ENCODE results near the gene LRP2. TPM values are rescaled to one million over a fixed set of nuclear protein-coding genes. Genes with fewer than 3 reads are reported as not detected.
A peak's percentile ranks its signal among the peaks of the same experiment; 100 is the strongest.

LRP2 gene
- total and polyA plus RNA-seq, 10 of the 15 experiments (the other 5 are each of a cell fraction or from before 2014, with no cell fraction given), result 0.01 to 0.19 (median 0.06) TPM; not detected in 5

GRCh38 chr2:169131587-169132512 is 230.5 kb downstream of the LRP2 start:
- BruUV-seq (replicated peaks), result no TSS peak
- H3K27ac ChIP-seq (ENCODE audit: control insufficient read depth, insufficient read depth), result no peak overlapping the region
- H3K27me3 ChIP-seq (replicated peaks in 1 of 2; ENCODE audit: control insufficient read depth in 2 of 2, insufficient read depth in 2 of 2, low read length in 1 of 2), result peaks cover 0 to 2% of the 10 kb centered on the region in 2 experiments; a peak in 1 of 4 replicates
- no peaks in the 10 kb centered on the region for H3K9me3 ChIP-seq (replicated peaks; ENCODE audit: control insufficient read depth, insufficient read depth, low read length)
- H2AFZ ChIP-seq (ENCODE audit: control insufficient read depth, low read depth, low read length), result no peak overlapping the region
- SMC1A ChIA-PET (ENCODE audit: uncharacterized antibody, unreplicated experiment), result interaction anchor here (0.7 to 2.5 kb wide), 16 partner anchors 9 to 265 kb away, joined by 3 to 25 read pairs (median 4); no protein-coding TSS in a partner anchor
- in situ Hi-C loops (cut with MboI) (no loop called here), intact Hi-C loops (cut with micrococcal nuclease; ENCODE audit: unreplicated experiment) (loop anchor here (1.0 kb wide), 2 partner anchors 23 to 171 kb away; no protein-coding TSS in a partner anchor)
- POLR2A ChIA-PET, result no interaction called here
- no peaks in the 10 kb centered on the region for H3K36me3 ChIP-seq (ENCODE audit: control insufficient read depth in 2 of 2, insufficient read depth in 2 of 2, low read length in 1 of 2)
- no peak overlapping the region for H3K4me3 ChIP-seq
- peak; percentile 78 for FAIRE-seq
- no peak overlapping the region for H3K4me2 ChIP-seq (ENCODE audit: control insufficient read depth, insufficient read depth)
- WGBS (ENCODE audit: insufficient coverage, insufficient replicate concordance, low lambda C conversion rate, missing lambda C conversion rate), result 31% methylated on average over 9 of the region's 9 CpGs
- RAD21 ChIA-PET (ENCODE audit: unreplicated experiment), result interaction anchor here (0.7 to 2.6 kb wide), 3 partner anchors 10 to 170 kb away, joined by 3 to 18 read pairs (median 6); no protein-coding TSS in a partner anchor
- H3K79me2 ChIP-seq (ENCODE audit: control insufficient read depth, insufficient read depth, low read length), result no peaks in the 10 kb centered on the region
- peak; percentile 88 for ATAC-seq
- peak; percentile 15 for DNase-seq (ENCODE audit: low read depth, low spot score)
- CTCF ChIA-PET, result interaction anchor here (0.7 to 3.7 kb wide), 21 partner anchors 9 to 265 kb away, joined by 3 to 84 read pairs (median 5); no protein-coding TSS in a partner anchor
- no peaks in the 10 kb centered on the region for H4K20me1 ChIP-seq (ENCODE audit: control insufficient read depth, insufficient read depth)
- H3K9ac ChIP-seq (ENCODE audit: control insufficient read depth, insufficient read depth, low read length), result no peak overlapping the region
- no peaks in the 10 kb centered on the region for H3K4me1 ChIP-seq (ENCODE audit: control insufficient read depth, insufficient read depth, low read length)
- TF ChIP-seq, protein P1, sequence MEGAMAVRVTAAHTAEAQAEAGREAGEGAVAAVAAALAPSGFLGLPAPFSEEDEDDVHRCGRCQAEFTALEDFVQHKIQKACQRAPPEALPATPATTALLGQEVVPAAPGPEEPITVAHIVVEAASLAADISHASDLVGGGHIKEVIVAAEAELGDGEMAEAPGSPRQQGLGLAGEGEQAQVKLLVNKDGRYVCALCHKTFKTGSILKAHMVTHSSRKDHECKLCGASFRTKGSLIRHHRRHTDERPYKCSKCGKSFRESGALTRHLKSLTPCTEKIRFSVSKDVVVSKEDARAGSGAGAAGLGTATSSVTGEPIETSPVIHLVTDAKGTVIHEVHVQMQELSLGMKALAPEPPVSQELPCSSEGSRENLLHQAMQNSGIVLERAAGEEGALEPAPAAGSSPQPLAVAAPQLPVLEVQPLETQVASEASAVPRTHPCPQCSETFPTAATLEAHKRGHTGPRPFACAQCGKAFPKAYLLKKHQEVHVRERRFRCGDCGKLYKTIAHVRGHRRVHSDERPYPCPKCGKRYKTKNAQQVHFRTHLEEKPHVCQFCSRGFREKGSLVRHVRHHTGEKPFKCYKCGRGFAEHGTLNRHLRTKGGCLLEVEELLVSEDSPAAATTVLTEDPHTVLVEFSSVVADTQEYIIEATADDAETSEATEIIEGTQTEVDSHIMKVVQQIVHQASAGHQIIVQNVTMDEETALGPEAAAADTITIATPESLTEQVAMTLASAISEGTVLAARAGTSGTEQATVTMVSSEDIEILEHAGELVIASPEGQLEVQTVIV (IDR thresholded peaks at IDR 0.05; ENCODE audit: borderline replicate concordance, partially characterized antibody), result no peak
- TF ChIP-seq IRF4 (IDR thresholded peaks at IDR 0.05; ENCODE audit: low read depth, low read length), result no peak
- no peak for TF ChIP-seq SMARCA5 (IDR thresholded peaks at IDR 0.05)
- peak; percentile 47 for TF ChIP-seq RELA (IDR thresholded peaks at IDR 0.05; ENCODE audit: borderline replicate concordance, partially characterized antibody)
- TF ChIP-seq ZNF207 (IDR thresholded peaks at IDR 0.05; ENCODE audit: borderline replicate concordance), result no peak
- no peak for TF ChIP-seq HDAC6 (IDR thresholded peaks at IDR 0.05; ENCODE audit: unreplicated experiment)
- peak; percentile 63 for TF ChIP-seq NFYB (IDR thresholded peaks at IDR 0.05; ENCODE audit: insufficient read depth, low read depth, low read length)
- TF ChIP-seq RBBP5 (conservative IDR thresholded peaks at IDR 0.05), result no peak
- no peak for TF ChIP-seq ZNF687 (IDR thresholded peaks at IDR 0.05)
- TF ChIP-seq NR2F1 (conservative IDR thresholded peaks at IDR 0.05), result no peak
- TF ChIP-seq SMC3 (IDR thresholded peaks at IDR 0.05; ENCODE audit: borderline replicate concordance, low read length), result peak; percentile 66; the same call in 1 of the 2 replicates

All from GM12878 (cell line).